GM12878 (cell line): ENCODE results near the gene EEF1AKMT2. TPM values are rescaled to one million over a fixed set of nuclear protein-coding genes. Genes with fewer than 3 reads are reported as not detected.
A peak's percentile ranks its signal among the peaks of the same experiment; 100 is the strongest.

Experiments used
- ATAC-seq: fragments of 200-7000 bp; cut with Tn5 transposase; 3 replicates; pipeline ENCODE4 v1.9.1; 2020; ENCODE audit warnings: mild to moderate bottlenecking, moderate library complexity
- BruUV-seq: library from RNA; stranded (reverse); fragments of 400-500 nt; replicated peaks from 2 replicates; lab custom pipeline; 2021; lab: Mats Ljungman, UMichigan
- CTCF ChIA-PET: fragments of 300-600 bp; sonication (Branson Sonifier 250); formaldehyde crosslinking; extraction: SDS; loops from one replicate; lab custom pipeline; 2021; ENCODE audit warnings: inconsistent platforms; lab: Yijun Ruan, JAX
- POLR2A ChIA-PET: fragments of 350-600 bp; formaldehyde crosslinking; extraction: SDS; loops from one replicate; lab custom pipeline; 2021; ENCODE audit warnings: inconsistent platforms; lab: Charles Lee
- RAD21 ChIA-PET: fragments of 300-600 bp; sonication (Branson Sonifier 250); formaldehyde crosslinking; loops from one replicate; lab custom pipeline; 2023; ENCODE audit warnings: antibody characterized with exemption; ENCODE audit not compliant: unreplicated experiment; lab: Charles Lee
- SMC1A ChIA-PET: fragments of 300-600 bp; sonication (Branson Sonifier 250); formaldehyde crosslinking; loops from one replicate; lab custom pipeline; 2023; ENCODE audit not compliant: unreplicated experiment, uncharacterized antibody; lab: Charles Lee
- DNase-seq: peaks from one replicate; pipeline ENCODE4 v3.0.0-alpha.2; 2011; ENCODE audit warnings: low read depth, low spot score
- FAIRE-seq: peaks from 3 replicates; lab custom pipeline; 2011; peaks lifted over from hg19 to GRCh38; lab: Jason Lieb, UNC
- H2AFZ ChIP-seq: 2 replicates; pipeline ENCODE4 v1.6.0; 2011; ENCODE audit warnings: low read depth, low read length, control low read depth; ENCODE audit not compliant: control insufficient read depth
- H3K27ac ChIP-seq: 2 replicates; pipeline ENCODE4 v1.5.1; 2011; ENCODE audit warnings: control low read depth; ENCODE audit not compliant: control insufficient read depth, insufficient read depth
- H3K27me3 ChIP-seq, 2 experiments: replicated peaks in 1 of 2; 2 replicates each; pipeline versions ENCODE4 v1.6.0 to v1.6.1; 2011; ENCODE audit warnings: low read length in 1 of 2; ENCODE audit not compliant: control insufficient read depth in 2 of 2, insufficient read depth in 2 of 2
- H3K36me3 ChIP-seq, 2 experiments: 2 replicates each; pipeline ENCODE4 v1.5.1; 2011; ENCODE audit warnings: low read length in 1 of 2; ENCODE audit not compliant: control insufficient read depth in 2 of 2, insufficient read depth in 2 of 2
- H3K4me1 ChIP-seq: 2 replicates; pipeline ENCODE4 v1.6.1; 2011; ENCODE audit warnings: mild to moderate bottlenecking, low read length, moderate library complexity, mixed read lengths; ENCODE audit not compliant: control insufficient read depth, insufficient read depth
- H3K4me2 ChIP-seq: 2 replicates; pipeline ENCODE4 v1.6.0; 2011; ENCODE audit warnings: control low read depth; ENCODE audit not compliant: control insufficient read depth, insufficient read depth
- H3K4me3 ChIP-seq: fragments of 200-600 bp; sonication (generic); 2 replicates; pipeline ENCODE4 v1.5.1; 2016
- H3K79me2 ChIP-seq: 2 replicates; pipeline ENCODE4 v1.6.0; 2011; ENCODE audit warnings: low read length; ENCODE audit not compliant: control insufficient read depth, insufficient read depth
- H3K9ac ChIP-seq: 2 replicates; pipeline ENCODE4 v1.8.0; 2011; ENCODE audit warnings: low read length, control low read depth, mixed read lengths; ENCODE audit not compliant: control insufficient read depth, insufficient read depth
- H3K9me3 ChIP-seq: replicated peaks from 3 replicates; pipeline ENCODE4 v1.5.1; 2011; ENCODE audit warnings: mild to moderate bottlenecking, low read length; ENCODE audit not compliant: control insufficient read depth, insufficient read depth
- H4K20me1 ChIP-seq: 2 replicates; pipeline ENCODE4 v1.6.0; 2011; ENCODE audit not compliant: control insufficient read depth, insufficient read depth
- BCLAF1 ChIP-seq: fragments of 450-650 bp; IDR thresholded peaks from 2 replicates; pipeline ENCODE4 v1.6.1; 2017; ENCODE audit warnings: antibody characterized with exemption, mild to moderate bottlenecking, moderate library complexity
- IRF3 ChIP-seq: fragments of 450-650 bp; IDR thresholded peaks from 2 replicates; pipeline ENCODE4 v1.6.1; 2014; ENCODE audit warnings: mild to moderate bottlenecking
- RBBP5 ChIP-seq: fragments of 200-600 bp; sonication (generic); conservative IDR thresholded peaks from 2 replicates; pipeline ENCODE4 v1.6.1; 2016
- REST ChIP-seq: IDR thresholded peaks from 2 replicates; pipeline ENCODE4 v1.6.1; 2012; ENCODE audit warnings: mild to moderate bottlenecking, low read depth, low read length
- ZNF622 ChIP-seq: fragments of 450-650 bp; IDR thresholded peaks from 2 replicates; pipeline ENCODE4 v1.6.1; 2017; ENCODE audit warnings: mild to moderate bottlenecking, inconsistent platforms
- WGBS: methylation state at CpG from one replicate; pipeline ENCODE4 v1.1.6; 2016; ENCODE audit warnings: low lambda C conversion rate; ENCODE audit not compliant: insufficient replicate concordance, insufficient coverage; ENCODE audit errors: missing lambda C conversion rate; 5-methylcytosine and 5-hydroxymethylcytosine counted together
- in situ Hi-C: fragments of 300-500 bp; cut with MboI; formaldehyde crosslinking; loops from 9 replicates; pipeline ENCODE4 v1.14.3; 2018; ENCODE audit warnings: mixed read lengths
- intact Hi-C: fragments of 100-400 bp; cut with micrococcal nuclease; formaldehyde crosslinking; loops from one replicate; pipeline ENCODE4 v1.14.2; 2022; ENCODE audit not compliant: unreplicated experiment
- polyA plus RNA-seq, 11 experiments: library from polyadenylated mRNA; depleted of rRNA in 4 of 11; unstranded in 6 of 11; stranded (reverse) in 5 of 11; fragments of >200 nt; fragmentation: Nextera tagmentation in 4 of 11; fragmentation: Illumina TruSeq in 1 of 11; extraction: Ambion mirVana in 4 of 11; extraction: Trizol in 1 of 11; gene quantifications; 1 replicate in 1 of 11; 2 replicates in 10 of 11; pipeline versions ENCODE4 v1.2.1 to v1.2.3, GENCODE V29; 2011 to 2016; ENCODE audit warnings: inconsistent platforms in 2 of 11, missing spikeins in 2 of 11, low read depth in 1 of 11
- total RNA-seq, 4 experiments: library from RNA; depleted of rRNA in 3 of 4; stranded (reverse); fragments of >200 nt in 3 of 4; fragmentation: Illumina TruSeq in 1 of 4; extraction: Trizol in 1 of 4; gene quantifications; 2 replicates each; pipeline versions ENCODE4 v1.2.1 to v1.2.3, GENCODE V29; 2013 to 2021

Gene EEF1AKMT2
- total and polyA plus RNA-seq, 10 of the 15 experiments (the other 5 are each of a cell fraction or from before 2014, with no cell fraction given): 9.1 to 29.3 (median 23.6) TPM

- peaks cover 31% of the 10 kb centered on the region for H3K79me2 ChIP-seq
- no peak overlapping the region for H3K27ac ChIP-seq
- H3K27me3 ChIP-seq: no peaks in the 10 kb centered on the region
- POLR2A ChIA-PET: interaction anchor here (0.7 to 12.9 kb wide), 4 partner anchors 8 to 40 kb away, joined by 3 to 139 read pairs (median 8); no protein-coding TSS in a partner anchor
- CTCF ChIA-PET: interaction anchor here (2.7 to 21.9 kb wide), 2 partner anchors 9 to 14 kb away, joined by 14 to 319 read pairs; no protein-coding TSS in a partner anchor
- no peak overlapping the region for H3K9ac ChIP-seq
- H3K9me3 ChIP-seq: no peaks in the 10 kb centered on the region
- in situ Hi-C loops: loop anchor here (10.0 kb wide), 1 partner anchor 1333 kb away; no protein-coding TSS in a partner anchor
- RAD21 ChIA-PET: interaction anchor here (1.2 to 5.2 kb wide), 5 partner anchors 9 to 39 kb away, joined by 3 to 51 read pairs (median 9); no protein-coding TSS in a partner anchor
- BruUV-seq: no TSS peak
- intact Hi-C loops: no loop called here
- SMC1A ChIA-PET: interaction anchor here (1.2 to 21.7 kb wide), 4 partner anchors 9 to 79 kb away, joined by 3 to 351 read pairs (median 180); no protein-coding TSS in a partner anchor
- peaks cover 2 to 6% of the 10 kb centered on the region in 2 experiments; a peak in 2 of 4 replicates for H3K36me3 ChIP-seq
- H2AFZ ChIP-seq: no peak overlapping the region
- H3K4me1 ChIP-seq: peaks cover 66% of the 10 kb centered on the region
- H4K20me1 ChIP-seq: no peaks in the 10 kb centered on the region
- WGBS: 78% methylated on average over 6 of the region's 6 CpGs
- DNase-seq (no peak), ATAC-seq (no peak), FAIRE-seq (no peak)
- H3K4me3 ChIP-seq: no peak overlapping the region
- TF ChIP-seq RBBP5: no peak
- TF ChIP-seq IRF3: no peak
- no peak for TF ChIP-seq BCLAF1
- no peak for TF ChIP-seq ZNF622
- no peak for TF ChIP-seq REST
- H3K4me2 ChIP-seq: peak overlapping the region; percentile 40
These were observed 64.2 kb downstream of the EEF1AKMT2 start for GRCh38 chr10:124727361-124727960.
